Omental fat pad (tissue), 4 donors: ENCODE measurements around the gene NOL12. TPM values are rescaled to one million over a fixed set of nuclear protein-coding genes. Genes with fewer than 3 reads are reported as not detected.
A peak's percentile ranks its signal among the peaks of the same experiment; 100 is the strongest.
"Not testable (repeated sequence)": the region's sequence is repeated elsewhere in the genome, so short reads cannot be mapped to it uniquely, and the experiment has no call there.

Experiments
- ATAC-seq: fragments of 150-250 bp; one replicate; pipeline ENCODE4 v1.9.1; 2016; ENCODE audit warnings: mild to moderate bottlenecking, moderate library complexity; ENCODE audit not compliant: low FRiP score
- DNase-seq: peaks from one replicate; pipeline ENCODE4 v3.0.0-alpha.2; 2019; ENCODE audit warnings: low spot score
- CTCF ChIP-seq, 3 donors: fragments of 450-650 bp; IDR thresholded peaks; one replicate each; pipeline ENCODE4 v1.5.1; 2016 to 2017; ENCODE audit warnings: antibody characterized with exemption in 3 of 3, mild to moderate bottlenecking in 3 of 3, moderate library complexity in 2 of 3
- total RNA-seq, 4 donors: library from RNA; depleted of rRNA; stranded (reverse); fragments of >200 nt; gene quantifications; one replicate each; pipeline ENCODE4 v1.1.0, GENCODE V29; 2016

The NOL12 gene
- total RNA-seq, 4 donors from 2014 or later: 16.4 to 34.8 (median 21.4) TPM

- TF ChIP-seq CTCF (IDR thresholded peaks at IDR 0.05): no peak
- DNase-seq: no peak
- ATAC-seq: no peak
Observed at GRCh38 chr22:37716708-37717107, 30.6 kb downstream of the NOL12 start.

- ATAC-seq: not testable (repeated sequence)
Observed at GRCh38 chr22:37717235-37717634, 31.1 kb downstream of the NOL12 start.

GRCh38 chr22:37717746-37718305, 31.7 kb downstream of the NOL12 start:
- not testable (repeated sequence) for ATAC-seq, DNase-seq

More at GRCh38 chr22:37717235-37717634, 31.1 kb downstream of the NOL12 start:
- DNase-seq: not testable (repeated sequence)

- no peak for ATAC-seq
- no peak for TF ChIP-seq CTCF (IDR thresholded peaks at IDR 0.05)
- DNase-seq: no peak
Observed at GRCh38 chr22:37725551-37726240, 39.6 kb downstream of the NOL12 start.

- no peak for DNase-seq
- no peak for TF ChIP-seq CTCF (IDR thresholded peaks at IDR 0.05)
- ATAC-seq: no peak
Observed at GRCh38 chr22:37726241-37726887, 40.2 kb downstream of the NOL12 start.

- no peak for TF ChIP-seq CTCF (IDR thresholded peaks at IDR 0.05)
- ATAC-seq: peak; percentile 42
Observed at GRCh38 chr22:37728620-37729019, 42.5 kb downstream of the NOL12 start.

GRCh38 chr22:37731804-37732471, 45.8 kb downstream of the NOL12 start:
- no peak for TF ChIP-seq CTCF (IDR thresholded peaks at IDR 0.05)
- DNase-seq (no peak), ATAC-seq (no peak)

More at GRCh38 chr22:37728620-37729019, 42.5 kb downstream of the NOL12 start:
- no peak for DNase-seq
